Thyroid gland (tissue), 4 donors: Measurements from ENCODE around the gene KCNB1. TPM values are rescaled to one million over a fixed set of nuclear protein-coding genes. Genes with fewer than 3 reads are reported as not detected.

ENCODE experiments used
- DNase-seq, 2 donors: peaks; one replicate each; pipeline ENCODE4 v3.0.0-alpha.2; 2019
- H3K27ac ChIP-seq, 3 donors: fragments of 200-600 bp; sonication (generic); 1 replicate in 2 of 3; 2 replicates in 1 of 3; pipeline ENCODE4 v1.5.1; 2016 to 2019; ENCODE audit warnings: mild to moderate bottlenecking in 1 of 3, moderate library complexity in 1 of 3
- H3K27me3 ChIP-seq: fragments of 200-600 bp; sonication (generic); one replicate; pipeline ENCODE4 v1.5.1; 2019
- H3K36me3 ChIP-seq, 2 donors: fragments of 200-600 bp; sonication (generic); one replicate each; pipeline ENCODE4 v1.5.1; 2016 to 2019
- H3K4me1 ChIP-seq, 2 donors: fragments of 200-600 bp; sonication (generic); one replicate each; pipeline ENCODE4 v1.5.1; 2017 to 2019
- H3K4me3 ChIP-seq, 3 donors: fragments of 200-600 bp; sonication (generic); replicated peaks in 1 of 3; 1 replicate in 2 of 3; 2 replicates in 1 of 3; pipeline ENCODE4 v1.5.1; 2016; ENCODE audit warnings: mild to moderate bottlenecking in 1 of 3
- H3K9me3 ChIP-seq: fragments of 200-600 bp; sonication (generic); one replicate; pipeline ENCODE4 v1.5.1; 2017
- CTCF ChIP-seq, 6 experiments: fragments of 200-600 bp in 3 of 6; fragments of 450-650 bp in 3 of 6; sonication (generic) in 3 of 6; IDR thresholded peaks; one replicate each; pipeline ENCODE4 v1.5.1; 2016 to 2019; ENCODE audit warnings: antibody characterized with exemption in 6 of 6, mild to moderate bottlenecking in 2 of 6, inconsistent platforms in 1 of 6, moderate library complexity in 1 of 6
- POLR2A ChIP-seq, 2 donors: fragments of 450-650 bp; IDR thresholded peaks; one replicate each; pipeline ENCODE4 v1.6.1; 2017; ENCODE audit warnings: antibody characterized with exemption in 2 of 2, mild to moderate bottlenecking in 2 of 2, moderate library complexity in 1 of 2
- WGBS, 2 donors: methylation state at CpG; one replicate each; pipeline ENCODE4 v1.1.5; 2017; 5-methylcytosine and 5-hydroxymethylcytosine counted together
- intact Hi-C: fragments of 100-400 bp; cut with DNase I; formaldehyde crosslinking; loops from one replicate; pipeline ENCODE4 v1.15.1; 2023
- total RNA-seq, 4 donors: library from RNA; depleted of rRNA; stranded (reverse); fragments of >200 nt; gene quantifications; one replicate each; pipeline ENCODE4 v1.2.3, GENCODE V29; 2016

KCNB1 gene
- total RNA-seq, 4 donors from 2014 or later: 0.34 to 0.54 (median 0.47) TPM

GRCh38 chr20:49381558-49382493 lies 100.6 kb downstream of the KCNB1 start:
- intact Hi-C loops: no loop called here
- 66 to 85% methylated on average over 10 to 14 of the region's 14 CpGs for WGBS, 2 donors
- peaks cover 0 to 10% of the 10 kb centered on the region in 2 donors for H3K4me1 ChIP-seq
- no peak overlapping the region for H3K4me3 ChIP-seq
- H3K27ac ChIP-seq: peak overlapping the region in 1 of 3 donors; percentile 2
- TF ChIP-seq POLR2A (IDR thresholded peaks at IDR 0.05) (no peak), CTCF (IDR thresholded peaks at IDR 0.05) (no peak)
- DNase-seq: peak; percentile 86 to 88
- H3K27me3 ChIP-seq: no peaks in the 10 kb centered on the region
- H3K9me3 ChIP-seq: no peaks in the 10 kb centered on the region
- no peaks in the 10 kb centered on the region for H3K36me3 ChIP-seq

GRCh38 chr20:49380337-49380780 lies 102.1 kb downstream of the KCNB1 start:
- no peak overlapping the region for H3K27ac ChIP-seq
- intact Hi-C loops: no loop called here
- 50 to 53% methylated on average over 6 of the region's 6 CpGs for WGBS, 2 donors
- no peaks in the 10 kb centered on the region for H3K36me3 ChIP-seq
- peaks cover 0 to 10% of the 10 kb centered on the region in 2 donors for H3K4me1 ChIP-seq
- no peak overlapping the region for H3K4me3 ChIP-seq
- DNase-seq: no peak
- H3K9me3 ChIP-seq: no peaks in the 10 kb centered on the region
- TF ChIP-seq POLR2A (IDR thresholded peaks at IDR 0.05) (no peak), CTCF (IDR thresholded peaks at IDR 0.05) (no peak)
- no peaks in the 10 kb centered on the region for H3K27me3 ChIP-seq

DNA sequence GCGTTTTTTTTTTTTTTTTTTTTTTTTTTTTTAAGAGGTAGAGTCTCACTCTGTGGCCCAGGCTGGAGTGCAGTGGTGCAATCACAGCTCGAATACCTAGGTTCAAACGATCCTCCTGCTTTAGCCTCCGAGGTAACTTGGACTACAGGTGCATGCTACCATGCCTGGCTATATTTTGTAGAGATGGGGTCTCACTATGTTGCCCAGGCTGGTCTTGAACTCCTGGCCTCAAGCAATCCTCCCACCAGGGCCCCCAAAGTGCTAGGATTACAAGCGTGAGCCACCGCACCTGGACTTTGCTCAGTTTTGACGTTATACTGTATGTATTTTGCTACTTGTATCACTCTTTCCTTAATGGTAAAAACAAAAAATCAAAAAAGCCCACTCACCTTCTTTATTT lies 103.1 kb downstream of the KCNB1 start:
- TF ChIP-seq POLR2A (IDR thresholded peaks at IDR 0.05): no peak
- no peak for TF ChIP-seq CTCF (IDR thresholded peaks at IDR 0.05)
- no peak for DNase-seq
- Histone ChIP-seq H3K4me1 (peaks cover 0 to 10% of the 10 kb centered on the region in 2 donors), H3K4me3 (no peak overlapping the region), H3K9me3 (no peaks in the 10 kb centered on the region), H3K36me3 (no peaks in the 10 kb centered on the region), H3K27me3 (no peaks in the 10 kb centered on the region), H3K27ac (no peak overlapping the region)
- intact Hi-C loops: no loop called here
- 85 to 86% methylated on average over 7 of the region's 7 CpGs for WGBS, 2 donors

GRCh38 chr20:49377326-49377725 lies 105.1 kb downstream of the KCNB1 start:
- Histone ChIP-seq H3K4me3 (no peak overlapping the region), H3K9me3 (no peaks in the 10 kb centered on the region), H3K27me3 (no peaks in the 10 kb centered on the region), H3K27ac (no peak overlapping the region), H3K4me1 (peaks cover 0 to 10% of the 10 kb centered on the region in 2 donors), H3K36me3 (no peaks in the 10 kb centered on the region)
- TF ChIP-seq CTCF (IDR thresholded peaks at IDR 0.05) (no peak), POLR2A (IDR thresholded peaks at IDR 0.05) (no peak)
- DNase-seq: no peak
- intact Hi-C loops: no loop called here
- 79 to 80% methylated on average over 4 of the region's 4 CpGs for WGBS, 2 donors

GRCh38 chr20:49375170-49375569 lies 107.3 kb downstream of the KCNB1 start:
- intact Hi-C loops: no loop called here
- H3K27me3 ChIP-seq: no peaks in the 10 kb centered on the region
- no peak overlapping the region for H3K27ac ChIP-seq
- 92 to 98% methylated on average over 3 of the region's 3 CpGs for WGBS, 2 donors
- no peaks in the 10 kb centered on the region for H3K4me1 ChIP-seq
- TF ChIP-seq CTCF (IDR thresholded peaks at IDR 0.05) (no peak), POLR2A (IDR thresholded peaks at IDR 0.05) (no peak)
- H3K4me3 ChIP-seq: no peak overlapping the region
- no peak for DNase-seq
- H3K9me3 ChIP-seq: no peaks in the 10 kb centered on the region
- no peaks in the 10 kb centered on the region for H3K36me3 ChIP-seq
